ENCODE results near the gene CYB5R4. TPM values are rescaled to one million over a fixed set of nuclear protein-coding genes. Genes with fewer than 3 reads are reported as not detected.

CYB5R4 gene
- total RNA-seq, 1 donor from 2014 or later, result 37.3 TPM

GRCh38 chr6:83847179-83847578, 12.3 kb upstream of the CYB5R4 start:
- intact Hi-C loops (cut with micrococcal nuclease), result no loop called here
- ATAC-seq (ENCODE audit: low read depth), result no peak
- ChIA-PET CTCF (no interaction called here), POLR2A (no interaction called here)
- Mint-ChIP-seq H3K36me3 (ENCODE audit: low read depth) (no peaks in the 10 kb centered on the region), H3K27ac (no peak overlapping the region), H3K27me3 (peaks cover 21% of the 10 kb centered on the region), H3K4me3 (no peak overlapping the region), H3K4me1 (no peaks in the 10 kb centered on the region), H3K9me3 (peaks cover 4% of the 10 kb centered on the region)
- no peak for TF ChIP-seq CTCF (IDR thresholded peaks at IDR 0.05)
- no peak for DNase-seq

GRCh38 chr6:83849127-83849526, 10.4 kb upstream of the CYB5R4 start:
- ChIA-PET POLR2A (no interaction called here), CTCF (interaction anchor here (0.7 kb wide), 1 partner anchor 35 kb away, joined by 4 read pairs; no protein-coding TSS in a partner anchor)
- no peak overlapping the region for H3K4me3 Mint-ChIP-seq

GRCh38 chr6:83849610-83850009, 9.9 kb upstream of the CYB5R4 start:
- H3K4me3 Mint-ChIP-seq, result no peak overlapping the region
- CTCF ChIA-PET, result interaction anchor here (0.7 kb wide), 1 partner anchor 35 kb away, joined by 4 read pairs; no protein-coding TSS in a partner anchor
- intact Hi-C loops (cut with micrococcal nuclease), result loop anchor here (10.0 kb wide), 2 partner anchors 655 to 1605 kb away; partner anchors contain the start of genes IBTK, PGM3 and RWDD2A
- TF ChIP-seq CTCF (IDR thresholded peaks at IDR 0.05), result no peak
- no peak overlapping the region for H3K27ac Mint-ChIP-seq
- H3K36me3 Mint-ChIP-seq (ENCODE audit: low read depth), result no peaks in the 10 kb centered on the region
- no peaks in the 10 kb centered on the region for H3K9me3 Mint-ChIP-seq
- H3K4me1 Mint-ChIP-seq, result peaks cover 14% of the 10 kb centered on the region
- POLR2A ChIA-PET, result no interaction called here
- no peak for ATAC-seq (ENCODE audit: low read depth)
- no peak for DNase-seq
- H3K27me3 Mint-ChIP-seq, result peaks cover 33% of the 10 kb centered on the region

More at GRCh38 chr6:83849127-83849526, 10.4 kb upstream of the CYB5R4 start:
- intact Hi-C loops (cut with micrococcal nuclease), result no loop called here
- TF ChIP-seq CTCF (IDR thresholded peaks at IDR 0.05), result no peak
- no peaks in the 10 kb centered on the region for H3K9me3 Mint-ChIP-seq
- DNase-seq (no peak), ATAC-seq (ENCODE audit: low read depth) (no peak)
- H3K36me3 Mint-ChIP-seq (ENCODE audit: low read depth), result no peaks in the 10 kb centered on the region
- peaks cover 28% of the 10 kb centered on the region for H3K27me3 Mint-ChIP-seq
- H3K27ac Mint-ChIP-seq, result no peak overlapping the region
- peaks cover 13% of the 10 kb centered on the region for H3K4me1 Mint-ChIP-seq

GRCh38 chr6:83852528-83853177, 6.8 kb upstream of the CYB5R4 start:
- ChIA-PET CTCF (no interaction called here), POLR2A (no interaction called here)
- Mint-ChIP-seq H3K27ac (no peak overlapping the region), H3K4me3 (peak overlapping the region; percentile 74), H3K27me3 (peaks cover 46% of the 10 kb centered on the region), H3K4me1 (peaks cover 14% of the 10 kb centered on the region), H3K36me3 (ENCODE audit: low read depth) (no peaks in the 10 kb centered on the region), H3K9me3 (no peaks in the 10 kb centered on the region)
- intact Hi-C loops (cut with micrococcal nuclease), result loop anchor here (10.0 kb wide), 2 partner anchors 658 to 1608 kb away; partner anchors contain the start of genes IBTK, PGM3 and RWDD2A
- no peak for TF ChIP-seq CTCF (IDR thresholded peaks at IDR 0.05)
- no peak for ATAC-seq (ENCODE audit: low read depth)
- no peak for DNase-seq

- ATAC-seq (ENCODE audit: low read depth), result peak; percentile 52
- H3K27ac Mint-ChIP-seq, result no peak within 1 kb of the TSS
- intact Hi-C loops (cut with micrococcal nuclease), result loop anchor here (10.0 kb wide), 2 partner anchors 659 to 1609 kb away; partner anchors contain the start of genes IBTK, PGM3 and RWDD2A
These were observed 6.1 kb upstream of the CYB5R4 start, which contains the start of gene RIPPLY2 for GRCh38 chr6:83853178-83854000. RIPPLY2 (plus strand) TSS chr6:83853360; CDS start chr6:83853417, 57 bp downstream.

More at GRCh38 chr6:83853178-83854000, 6.1 kb upstream of the CYB5R4 start, which contains the start of gene RIPPLY2:
- no peak for TF ChIP-seq CTCF (IDR thresholded peaks at IDR 0.05)
- CTCF ChIA-PET, result no interaction called here
- POLR2A ChIA-PET, result no interaction called here
- Mint-ChIP-seq H3K36me3 (ENCODE audit: low read depth) (no peaks in the 10 kb centered on the region), H3K9me3 (no peaks in the 10 kb centered on the region), H3K4me3 (peak within 1 kb of the TSS; percentile 74), H3K4me1 (peaks cover 14% of the 10 kb centered on the region), H3K27me3 (peaks cover 46% of the 10 kb centered on the region)
- DNase-seq, result no peak
